Measurements from ENCODE around the gene CEP68. TPM values are rescaled to one million over a fixed set of nuclear protein-coding genes. Genes with fewer than 3 reads are reported as not detected.

Gene CEP68
- total RNA-seq, 2 experiments from 2014 or later: 6.0 to 6.3 TPM

DNA sequence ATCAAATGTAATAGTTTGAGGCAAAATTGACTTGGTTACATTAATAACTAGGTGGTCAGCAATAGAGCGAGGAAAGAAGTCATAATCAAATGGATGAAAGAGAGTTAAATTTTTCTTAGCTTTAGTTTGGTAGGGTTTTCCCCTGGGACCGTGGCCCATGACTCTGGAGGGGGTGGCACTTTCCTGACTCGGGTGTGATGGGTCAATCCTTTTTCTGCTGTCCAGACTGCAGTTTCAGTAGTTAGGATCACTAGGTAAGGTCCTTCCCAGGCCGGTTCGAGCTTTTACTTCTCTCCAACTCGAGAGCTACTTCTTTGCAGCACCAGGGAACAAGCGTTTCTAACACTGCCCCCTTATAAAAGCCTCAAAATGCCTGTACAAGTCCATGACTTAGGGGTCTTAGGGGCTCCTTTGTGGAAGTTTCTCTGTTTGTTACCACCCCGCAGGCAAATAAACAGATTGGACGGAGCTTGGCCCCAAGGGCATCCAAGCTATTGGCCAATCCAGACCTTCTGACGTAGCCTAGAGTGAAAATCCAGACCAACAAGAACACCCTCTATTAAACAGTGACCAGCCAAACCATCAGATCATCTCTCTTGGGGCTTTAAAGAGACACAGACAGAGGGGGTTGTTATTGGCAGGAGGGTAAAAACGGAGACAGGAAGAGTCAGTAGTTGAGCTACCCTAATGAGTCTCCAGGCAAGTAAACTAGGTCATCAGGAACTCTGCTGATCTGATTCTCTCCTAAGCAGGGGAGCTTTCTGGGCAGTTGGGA is 9.4 kb upstream of the CEP68 start:
- intact Hi-C loops (cut with micrococcal nuclease): no loop called here
- Mint-ChIP-seq H3K27ac (no peak overlapping the region), H3K4me1 (ENCODE audit: low read depth) (peaks cover 8% of the 10 kb centered on the region), H3K9me3 (peaks cover 16% of the 10 kb centered on the region), H3K36me3 (ENCODE audit: low read depth) (peaks cover 20% of the 10 kb centered on the region), H3K27me3 (no peaks in the 10 kb centered on the region), H3K4me3 (no peak overlapping the region)
- DNase-seq: no peak
- ChIA-PET POLR2A (interaction anchor here (1.0 to 1.2 kb wide), 3 partner anchors 9 to 124 kb away, joined by 3 to 4 read pairs (median 3); partner anchors contain the start of gene CEP68), CTCF (interaction anchor here (3.4 to 19.6 kb wide), 2 partner anchors 18 to 127 kb away, joined by 10 to 237 read pairs; no protein-coding TSS in a partner anchor)
- ATAC-seq: no peak
- TF ChIP-seq CTCF (IDR thresholded peaks at IDR 0.05): no peak

DNA sequence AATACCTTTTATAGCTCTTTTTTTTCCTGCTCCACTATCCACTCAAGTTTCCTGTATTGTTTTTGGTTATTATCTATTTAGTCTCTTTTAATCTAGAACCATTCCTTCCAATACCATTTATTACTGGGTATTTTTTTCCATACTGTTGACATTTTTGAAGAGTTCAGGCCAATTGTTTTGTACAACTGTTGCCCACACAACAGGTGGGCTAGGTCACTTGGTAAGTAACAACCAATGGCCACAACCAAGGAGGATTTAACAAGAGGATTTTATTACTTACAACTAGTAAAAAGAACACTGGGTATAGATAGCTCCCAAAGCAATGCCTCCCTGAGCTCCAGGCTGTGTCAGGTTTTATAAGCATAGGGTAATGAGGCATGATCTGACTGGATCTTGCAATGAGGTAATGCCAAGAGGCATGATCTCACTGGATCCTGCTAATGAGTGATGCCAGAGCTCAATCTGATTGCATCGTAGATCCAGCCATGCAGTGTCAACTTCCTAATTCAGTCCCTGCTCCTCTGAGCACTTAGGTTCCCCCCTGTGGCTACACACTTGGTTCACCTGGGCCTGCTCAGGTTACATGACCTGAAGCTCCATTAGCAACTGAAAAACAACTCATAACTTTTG is 7.1 kb upstream of the CEP68 start:
- peak; percentile 36 for DNase-seq

DNA sequence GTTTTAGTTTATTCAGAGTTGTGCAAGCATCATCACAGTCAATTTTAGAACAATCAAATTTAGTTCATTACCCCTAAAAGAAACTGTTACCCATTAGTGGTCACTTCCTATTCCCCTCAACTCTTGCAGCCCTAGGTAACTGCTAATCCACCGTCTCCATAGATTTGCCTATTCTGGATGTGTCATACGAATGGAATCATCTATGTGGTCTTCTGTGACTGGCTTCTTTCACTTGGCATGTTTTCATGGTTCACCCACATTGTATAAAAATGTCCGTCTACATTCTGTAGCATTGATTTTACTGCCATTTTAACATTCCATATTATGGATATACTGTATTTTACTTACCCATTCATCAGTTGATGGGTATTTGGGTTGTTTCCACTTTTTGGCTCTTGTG is 5.3 kb upstream of the CEP68 start:
- no peak for ATAC-seq
- DNase-seq: no peak
- H3K4me3 Mint-ChIP-seq: no peak overlapping the region
- ChIA-PET POLR2A (no interaction called here), CTCF (interaction anchor here (1.6 to 2.0 kb wide), 2 partner anchors 11 to 133 kb away, joined by 4 to 10 read pairs; no protein-coding TSS in a partner anchor)
- H3K27me3 Mint-ChIP-seq: no peaks in the 10 kb centered on the region
- peaks cover 32% of the 10 kb centered on the region for H3K4me1 Mint-ChIP-seq (ENCODE audit: low read depth)
- no peak for TF ChIP-seq CTCF (IDR thresholded peaks at IDR 0.05)
- peaks cover 6% of the 10 kb centered on the region for H3K9me3 Mint-ChIP-seq
- intact Hi-C loops (cut with micrococcal nuclease): loop anchor here (10.0 kb wide), 1 partner anchor 504 kb away; no protein-coding TSS in a partner anchor
- peaks cover 4% of the 10 kb centered on the region for H3K36me3 Mint-ChIP-seq (ENCODE audit: low read depth)
- H3K27ac Mint-ChIP-seq: no peak overlapping the region

More for the DNA sequence above, 7.1 kb upstream of the CEP68 start:
- intact Hi-C loops (cut with micrococcal nuclease): no loop called here
- H3K27ac Mint-ChIP-seq: no peak overlapping the region
- no peak overlapping the region for H3K4me3 Mint-ChIP-seq
- CTCF ChIA-PET: interaction anchor here (1.0 to 3.4 kb wide), 4 partner anchors 9 to 138 kb away, joined by 4 to 10 read pairs (median 10); no protein-coding TSS in a partner anchor
- H3K27me3 Mint-ChIP-seq: no peaks in the 10 kb centered on the region
- H3K36me3 Mint-ChIP-seq (ENCODE audit: low read depth): peaks cover 15% of the 10 kb centered on the region
- no peak for TF ChIP-seq CTCF (IDR thresholded peaks at IDR 0.05)
- peak; percentile 37 for ATAC-seq
- peaks cover 20% of the 10 kb centered on the region for H3K4me1 Mint-ChIP-seq (ENCODE audit: low read depth)
- peaks cover 11% of the 10 kb centered on the region for H3K9me3 Mint-ChIP-seq
- POLR2A ChIA-PET: no interaction called here

DNA sequence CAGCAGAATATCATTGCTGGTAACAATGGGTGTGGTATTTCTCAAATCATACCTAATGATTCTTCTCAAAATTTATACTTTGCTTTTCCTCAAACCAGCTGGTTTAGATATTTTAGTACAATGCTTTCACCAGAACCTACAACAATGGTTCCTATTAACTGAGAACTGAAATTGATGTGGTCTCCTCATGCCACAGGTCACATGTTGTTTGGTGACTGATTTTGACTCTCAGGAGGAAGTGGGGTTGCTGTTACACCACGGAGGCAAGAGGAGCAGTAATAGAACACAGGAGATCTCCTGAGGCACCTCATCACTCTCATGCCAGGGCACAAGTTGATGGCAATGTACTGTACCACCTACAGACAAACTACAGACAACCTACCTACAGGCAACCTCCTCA is 3.0 kb upstream of the CEP68 start:
- H3K27ac Mint-ChIP-seq: no peak overlapping the region
- peaks cover 43% of the 10 kb centered on the region for H3K4me1 Mint-ChIP-seq (ENCODE audit: low read depth)
- H3K27me3 Mint-ChIP-seq: no peaks in the 10 kb centered on the region
- no peak overlapping the region for H3K4me3 Mint-ChIP-seq
- peaks cover 1% of the 10 kb centered on the region for H3K36me3 Mint-ChIP-seq (ENCODE audit: low read depth)
- POLR2A ChIA-PET: interaction anchor here (0.6 to 1.3 kb wide), 6 partner anchors 12 to 175 kb away, joined by 3 read pairs; partner anchors contain the start of gene ACTR2
- peak; percentile 75 for DNase-seq
- CTCF ChIA-PET: interaction anchor here (0.9 to 4.1 kb wide), 2 partner anchors 12 to 107 kb away, joined by 3 to 37 read pairs; no protein-coding TSS in a partner anchor
- ATAC-seq: peak; percentile 11
- peaks cover 4% of the 10 kb centered on the region for H3K9me3 Mint-ChIP-seq
- intact Hi-C loops (cut with micrococcal nuclease): loop anchor here (10.0 kb wide), 1 partner anchor 502 kb away; no protein-coding TSS in a partner anchor
- no peak for TF ChIP-seq CTCF (IDR thresholded peaks at IDR 0.05)

All from activated CD8-positive, alpha-beta T cell treated with anti-CD3 and anti-CD28 coated beads for 36 hours (primary cell).